Measurements from ENCODE around the gene DLG5. TPM values are rescaled to one million over a fixed set of nuclear protein-coding genes. Genes with fewer than 3 reads are reported as not detected.
A peak's percentile ranks its signal among the peaks of the same experiment; 100 is the strongest.

Gene DLG5
- total and polyA plus RNA-seq, 9 of the 15 experiments (the other 6 are each of a cell fraction or from before 2014, with no cell fraction given): 1.4 to 26.8 (median 11.2) TPM

- in situ Hi-C loops (cut with MboI): no loop called here
- ATAC-seq (peak; percentile 61), FAIRE-seq (peak; percentile 69), DNase-seq (ENCODE audit: extremely low read depth in 1 of 4, low spot score in 3 of 4) (peak; percentile 65 to 73 (median 72))
- peaks cover 11 to 30% of the 10 kb centered on the region in 2 experiments; a peak in 4 of 5 replicates for H3K4me1 ChIP-seq (replicated peaks in 1 of 2; ENCODE audit: control insufficient read depth in 2 of 2, insufficient read depth in 2 of 2, low read length in 2 of 2)
- ChIA-PET CTCF (ENCODE audit: low intra/inter-chr PET ratio) (no interaction called here), POLR2A (interaction anchor here (0.5 to 10.4 kb wide), 8 partner anchors 8 to 1424 kb away, joined by 3 to 89 read pairs (median 4); no protein-coding TSS in a partner anchor)
- no peak overlapping the region for H3K4me3 ChIP-seq
- H3K9me3 ChIP-seq (replicated peaks; ENCODE audit: control insufficient read depth, insufficient read depth, low read depth, low read length): no peaks in the 10 kb centered on the region
- H3K27ac ChIP-seq (ENCODE audit: extremely low read depth, low read depth, low read length): no peak overlapping the region
- H4K20me1 ChIP-seq (replicated peaks; ENCODE audit: control insufficient read depth, insufficient read depth, low read length): peaks cover 17% of the 10 kb centered on the region
- H2AFZ ChIP-seq (ENCODE audit: low read depth, low read length): no peak overlapping the region
- H3K27me3 ChIP-seq (ENCODE audit: control insufficient read depth in 2 of 2, insufficient read depth in 2 of 2, low read length in 2 of 2): no peaks in the 10 kb centered on the region
- H3K9ac ChIP-seq (ENCODE audit: insufficient read depth in 1 of 2, low read depth in 2 of 2, low read length in 2 of 2): no peak overlapping the region
- intact Hi-C loops (cut with micrococcal nuclease): no loop called here
- peaks cover 77% of the 10 kb centered on the region for H3K79me2 ChIP-seq (ENCODE audit: control insufficient read depth, insufficient read depth, low read length)
- H3K36me3 ChIP-seq (ENCODE audit: control insufficient read depth, insufficient read depth, low read length): peaks cover 7% of the 10 kb centered on the region; the same call in 1 of the 3 replicates
- 33% methylated on average over 4 of the region's 4 CpGs for WGBS (ENCODE audit: insufficient coverage, low coverage, missing lambda C conversion rate)
- BruUV-seq (replicated peaks): no TSS peak
- H3K9me1 ChIP-seq (ENCODE audit: control insufficient read depth, insufficient read depth, low read length): no peaks in the 10 kb centered on the region
- no peak overlapping the region for H3K4me2 ChIP-seq (ENCODE audit: insufficient read depth, low read length)
- TF ChIP-seq TEAD1 (CRISPR knock-in tag; IDR thresholded peaks at IDR 0.05) (peak; percentile 23 to 41; a peak in 1 of 4 replicates), PBX2 (CRISPR knock-in tag; IDR thresholded peaks at IDR 0.05; ENCODE audit: low read depth) (no peak), PBX2 (tag; conservative IDR thresholded peaks at IDR 0.05; ENCODE audit: low read depth) (no peak), ZNF197 (CRISPR knock-in tag; IDR thresholded peaks at IDR 0.05; ENCODE audit: low read depth) (no peak), TEAD4 (IDR thresholded peaks at IDR 0.05; ENCODE audit: low read length) (peak; percentile 68), TEAD4 (CRISPR knock-in tag; IDR thresholded peaks at IDR 0.05; ENCODE audit: borderline replicate concordance) (no peak), RHOXF2B (CRISPR knock-in tag; conservative IDR thresholded peaks at IDR 0.05) (no peak), KLF16 (IDR thresholded peaks at IDR 0.05) (no peak), ZFP36 (IDR thresholded peaks at IDR 0.05; ENCODE audit: low read depth, low read length, partially characterized antibody) (no peak), RNF2 (IDR thresholded peaks at IDR 0.05) (no peak), PPARD (CRISPR knock-in tag; IDR thresholded peaks at IDR 0.05) (no peak), OTX1 (CRISPR knock-in tag; IDR thresholded peaks at IDR 0.05) (no peak), RB1 (IDR thresholded peaks at IDR 0.05; ENCODE audit: low read depth) (no peak), ZNF75A (CRISPR knock-in tag; IDR thresholded peaks at IDR 0.05) (no peak), DACH1 (IDR thresholded peaks at IDR 0.05; ENCODE audit: partially characterized antibody) (no peak), ZNF253 (CRISPR knock-in tag; conservative IDR thresholded peaks at IDR 0.05) (no peak), MEIS2 (IDR thresholded peaks at IDR 0.05; ENCODE audit: partially characterized antibody) (peak; percentile 25), GABPB1 (CRISPR knock-in tag; IDR thresholded peaks at IDR 0.05) (no peak), ZEB2 (IDR thresholded peaks at IDR 0.05) (no peak), MAX (CRISPR knock-in tag; IDR thresholded peaks at IDR 0.05) (0 out of 2 replicates have a peak, but pooled peaks have one; percentile 33), EGR1 (conservative IDR thresholded peaks at IDR 0.05) (peak; percentile 93), JUND (IDR thresholded peaks at IDR 0.05; ENCODE audit: borderline replicate concordance, low read depth, low read length) (peak; percentile 90), JUND (tag; IDR thresholded peaks at IDR 0.05; ENCODE audit: borderline replicate concordance, low read depth, low read length) (peak; percentile 85; the same call in 2 of the 3 replicates), KAT7 (CRISPR knock-in tag; IDR thresholded peaks at IDR 0.05; ENCODE audit: borderline replicate concordance) (no peak)
Observed at GRCh38 chr10:77919713-77920108, 6.8 kb downstream of the DLG5 start.
